ENCODE data around the gene ELOA2. TPM values are rescaled to one million over a fixed set of nuclear protein-coding genes. Genes with fewer than 3 reads are reported as not detected.
A peak's percentile ranks its signal among the peaks of the same experiment; 100 is the strongest.

Gene ELOA2
- total and polyA plus RNA-seq, 2 experiments from 2014 or later, result not detected

GRCh38 chr18:47075098-47075883, 39.9 kb upstream of the ELOA2 start:
- WGBS, 2 experiments (ENCODE audit: low coverage in 1 of 2, low lambda C conversion rate in 2 of 2, missing lambda C conversion rate in 2 of 2), result 56 to 60% methylated on average over 13 of the region's 13 CpGs
- no peaks in the 10 kb centered on the region for H3K4me1 ChIP-seq (ENCODE audit: insufficient read depth)
- no peaks in the 10 kb centered on the region for H4K20me1 ChIP-seq (ENCODE audit: insufficient read depth)
- no peaks in the 10 kb centered on the region for H3K27me3 ChIP-seq (replicated peaks; ENCODE audit: insufficient read depth)
- H3K36me3 ChIP-seq (ENCODE audit: low read depth), result no peaks in the 10 kb centered on the region
- no peaks in the 10 kb centered on the region for H3K9me3 ChIP-seq (ENCODE audit: low read depth)
- no peak overlapping the region for H3K27ac ChIP-seq
- TF ChIP-seq EZH2 (IDR thresholded peaks at IDR 0.05; ENCODE audit: insufficient read depth, poor library complexity, severe bottlenecking), result no peak
- no peak for TF ChIP-seq EZH2phosphoT487 (IDR thresholded peaks at IDR 0.05; ENCODE audit: insufficient read depth, low read depth)
- no peak overlapping the region for H3K9ac ChIP-seq
- no peaks in the 10 kb centered on the region for H3F3A ChIP-seq (ENCODE audit: insufficient read depth)
- no peaks in the 10 kb centered on the region for H3K79me2 ChIP-seq (ENCODE audit: insufficient read depth)
- no peak overlapping the region for H3K4me2 ChIP-seq (ENCODE audit: unreplicated experiment)
- peak overlapping the region; percentile 15; the same call in 1 of the 2 replicates for H2AFZ ChIP-seq
- H3K9me2 ChIP-seq (ENCODE audit: insufficient read depth), result no peaks in the 10 kb centered on the region
- no peak for DNase-seq
- no peak overlapping the region for H3K4me3 ChIP-seq
- in situ Hi-C loops (cut with MboI), result no loop called here

DNA sequence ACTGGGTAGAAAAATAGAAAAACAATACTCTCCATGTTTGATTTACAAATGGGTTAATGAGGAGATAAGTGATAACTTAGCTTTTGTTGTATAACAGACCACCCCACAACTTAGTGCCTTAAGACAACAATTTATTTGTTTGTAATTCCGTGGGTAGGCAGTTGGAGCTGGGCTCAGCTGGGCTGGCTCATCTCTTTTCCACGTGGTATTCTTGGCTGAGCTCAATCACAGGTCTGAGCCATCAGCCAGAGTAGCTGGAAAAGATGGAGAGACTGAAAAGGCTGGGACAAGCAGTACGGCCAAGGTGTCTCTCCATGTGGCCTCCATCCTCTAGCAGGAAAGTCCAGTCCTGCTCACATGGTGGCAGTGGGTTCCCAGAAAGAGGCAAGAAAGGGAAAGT, 32.2 kb upstream of the ELOA2 start:
- Histone ChIP-seq H2AFZ (no peak overlapping the region), H3K9ac (no peak overlapping the region), H3K9me3 (ENCODE audit: low read depth) (no peaks in the 10 kb centered on the region), H3K4me2 (ENCODE audit: unreplicated experiment) (no peak overlapping the region), H4K20me1 (ENCODE audit: insufficient read depth) (no peaks in the 10 kb centered on the region), H3K9me2 (ENCODE audit: insufficient read depth) (no peaks in the 10 kb centered on the region), H3K27me3 (replicated peaks; ENCODE audit: insufficient read depth) (no peaks in the 10 kb centered on the region), H3K27ac (no peak overlapping the region), H3K4me1 (ENCODE audit: insufficient read depth) (no peaks in the 10 kb centered on the region), H3F3A (ENCODE audit: insufficient read depth) (no peaks in the 10 kb centered on the region), H3K4me3 (no peak overlapping the region), H3K36me3 (ENCODE audit: low read depth) (no peaks in the 10 kb centered on the region), H3K79me2 (ENCODE audit: insufficient read depth) (no peaks in the 10 kb centered on the region)
- DNase-seq, result no peak
- TF ChIP-seq EZH2phosphoT487 (IDR thresholded peaks at IDR 0.05; ENCODE audit: insufficient read depth, low read depth), result no peak
- TF ChIP-seq EZH2 (IDR thresholded peaks at IDR 0.05; ENCODE audit: insufficient read depth, poor library complexity, severe bottlenecking), result no peak
- in situ Hi-C loops (cut with MboI), result no loop called here
- 46 to 49% methylated on average over 3 of the region's 3 CpGs for WGBS, 2 experiments (ENCODE audit: low coverage in 1 of 2, low lambda C conversion rate in 2 of 2, missing lambda C conversion rate in 2 of 2)

DNA sequence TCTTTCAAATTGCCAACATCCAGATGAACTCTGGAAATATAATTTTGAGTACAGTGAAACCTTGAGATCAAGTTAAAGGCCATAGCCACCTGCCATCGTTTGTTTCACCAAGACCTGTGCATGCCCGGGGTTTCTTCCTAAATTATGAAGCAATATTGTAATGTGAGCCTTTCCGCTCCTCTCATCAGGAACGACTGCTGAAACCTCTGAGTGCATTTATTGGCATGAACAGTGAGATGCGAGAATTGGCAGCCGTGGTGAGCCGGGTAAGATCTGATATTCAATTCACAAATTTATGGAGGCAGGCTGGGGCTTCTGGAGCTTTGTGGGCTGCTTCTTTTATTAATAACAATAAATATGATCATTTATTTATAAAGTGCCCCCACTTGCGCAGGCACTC, 27.7 kb upstream of the ELOA2 start:
- H3K79me2 ChIP-seq (ENCODE audit: insufficient read depth), result no peaks in the 10 kb centered on the region
- H2AFZ ChIP-seq, result no peak overlapping the region
- H3F3A ChIP-seq (ENCODE audit: insufficient read depth), result no peaks in the 10 kb centered on the region
- no peaks in the 10 kb centered on the region for H3K9me2 ChIP-seq (ENCODE audit: insufficient read depth)
- H3K27me3 ChIP-seq (replicated peaks; ENCODE audit: insufficient read depth), result no peaks in the 10 kb centered on the region
- H3K9ac ChIP-seq, result no peak overlapping the region
- no peak for TF ChIP-seq EZH2phosphoT487 (IDR thresholded peaks at IDR 0.05; ENCODE audit: insufficient read depth, low read depth)
- no peak for TF ChIP-seq EZH2 (IDR thresholded peaks at IDR 0.05; ENCODE audit: insufficient read depth, poor library complexity, severe bottlenecking)
- DNase-seq, result no peak
- 81 to 82% methylated on average over 8 of the region's 8 CpGs for WGBS, 2 experiments (ENCODE audit: low coverage in 1 of 2, low lambda C conversion rate in 2 of 2, missing lambda C conversion rate in 2 of 2)
- H4K20me1 ChIP-seq (ENCODE audit: insufficient read depth), result no peaks in the 10 kb centered on the region
- no peaks in the 10 kb centered on the region for H3K36me3 ChIP-seq (ENCODE audit: low read depth)
- in situ Hi-C loops (cut with MboI), result no loop called here
- H3K4me2 ChIP-seq (ENCODE audit: unreplicated experiment), result no peak overlapping the region
- no peak overlapping the region for H3K4me3 ChIP-seq
- no peak overlapping the region for H3K27ac ChIP-seq
- H3K4me1 ChIP-seq (ENCODE audit: insufficient read depth), result no peaks in the 10 kb centered on the region
- no peaks in the 10 kb centered on the region for H3K9me3 ChIP-seq (ENCODE audit: low read depth)

DNA sequence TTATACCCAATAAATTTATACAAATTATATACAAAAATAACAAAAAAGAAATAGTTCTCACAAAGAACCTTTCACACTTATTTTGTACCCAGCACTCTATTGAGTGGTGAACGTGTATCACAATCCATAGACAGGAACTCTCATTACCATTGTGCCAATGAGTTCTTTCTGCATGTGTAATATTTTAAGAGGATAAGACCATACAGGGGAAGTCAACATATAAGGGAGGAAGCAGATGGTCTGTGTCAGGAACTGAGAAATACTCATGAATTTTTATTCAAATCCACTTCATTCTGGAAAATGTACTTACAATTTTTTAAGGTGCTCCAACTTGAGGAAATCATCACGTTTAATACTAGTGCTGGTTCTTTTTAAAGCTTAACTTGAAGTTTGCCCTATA, 27.1 kb upstream of the ELOA2 start:
- in situ Hi-C loops (cut with MboI), result no loop called here
- no peaks in the 10 kb centered on the region for H3K9me3 ChIP-seq (ENCODE audit: low read depth)

More for the DNA sequence above, 27.1 kb upstream of the ELOA2 start:
- no peaks in the 10 kb centered on the region for H3K4me1 ChIP-seq (ENCODE audit: insufficient read depth)
- H3K27ac ChIP-seq, result no peak overlapping the region
- H3K9me2 ChIP-seq (ENCODE audit: insufficient read depth), result no peaks in the 10 kb centered on the region
- H3K36me3 ChIP-seq (ENCODE audit: low read depth), result no peaks in the 10 kb centered on the region
- TF ChIP-seq EZH2 (IDR thresholded peaks at IDR 0.05; ENCODE audit: insufficient read depth, poor library complexity, severe bottlenecking), result no peak
- TF ChIP-seq EZH2phosphoT487 (IDR thresholded peaks at IDR 0.05; ENCODE audit: insufficient read depth, low read depth), result no peak
- H3K9ac ChIP-seq, result no peak overlapping the region
- no peak for DNase-seq
- 44 to 55% methylated on average over 2 of the region's 2 CpGs for WGBS, 2 experiments (ENCODE audit: low coverage in 1 of 2, low lambda C conversion rate in 2 of 2, missing lambda C conversion rate in 2 of 2)
- H3K27me3 ChIP-seq (replicated peaks; ENCODE audit: insufficient read depth), result no peaks in the 10 kb centered on the region
- no peaks in the 10 kb centered on the region for H4K20me1 ChIP-seq (ENCODE audit: insufficient read depth)
- no peak overlapping the region for H3K4me2 ChIP-seq (ENCODE audit: unreplicated experiment)
- no peaks in the 10 kb centered on the region for H3F3A ChIP-seq (ENCODE audit: insufficient read depth)
- no peaks in the 10 kb centered on the region for H3K79me2 ChIP-seq (ENCODE audit: insufficient read depth)
- no peak overlapping the region for H2AFZ ChIP-seq
- no peak overlapping the region for H3K4me3 ChIP-seq
